Gastroesophageal sphincter (tissue), 4 donors: ENCODE measurements around the gene SLC30A2. TPM values are rescaled to one million over a fixed set of nuclear protein-coding genes. Genes with fewer than 3 reads are reported as not detected.

Source experiments
- ATAC-seq: fragments of 150-250 bp; one replicate; pipeline ENCODE4 v1.9.1; 2016; ENCODE audit warnings: mild to moderate bottlenecking, moderate library complexity
- H3K27ac ChIP-seq, 4 donors: fragments of 200-600 bp; sonication (generic) in 3 of 4; 1 replicate in 3 of 4; 2 replicates in 1 of 4; pipeline ENCODE4 v1.5.1; 2016 to 2019
- H3K27me3 ChIP-seq: fragments of 200-600 bp; sonication (generic); one replicate; pipeline ENCODE4 v1.5.1; 2019
- H3K36me3 ChIP-seq, 2 donors: fragments of 200-600 bp; sonication (generic); one replicate each; pipeline ENCODE4 v1.5.1; 2019; ENCODE audit warnings: control low read depth in 1 of 2
- H3K4me1 ChIP-seq, 3 donors: fragments of 200-600 bp; sonication (generic); 1 replicate in 2 of 3; 2 replicates in 1 of 3; pipeline ENCODE4 v1.5.1; 2016 to 2019; ENCODE audit warnings: control low read depth in 2 of 3
- H3K4me3 ChIP-seq, 2 donors: fragments of 200-600 bp; sonication (generic); one replicate each; pipeline ENCODE4 v1.5.1; 2019; ENCODE audit warnings: mild to moderate bottlenecking in 1 of 2, moderate library complexity in 1 of 2
- H3K9me3 ChIP-seq, 3 donors: fragments of 200-600 bp; sonication (generic); one replicate each; pipeline ENCODE4 v1.5.1; 2017 to 2019; ENCODE audit warnings: control low read depth in 2 of 3
- CTCF ChIP-seq, 4 experiments: fragments of 200-600 bp in 2 of 4; fragments of 450-650 bp in 2 of 4; sonication (generic) in 1 of 4; IDR thresholded peaks; one replicate each; pipeline ENCODE4 v1.5.1; 2017 to 2019; ENCODE audit warnings: antibody characterized with exemption in 4 of 4, mild to moderate bottlenecking in 2 of 4, moderate library complexity in 2 of 4
- EP300 ChIP-seq: sonication (generic); formaldehyde crosslinking; IDR thresholded peaks from one replicate; pipeline ENCODE4 v1.6.1; 2017; ENCODE audit warnings: antibody characterized with exemption, mild to moderate bottlenecking
- POLR2A ChIP-seq, 2 donors: fragments of 450-650 bp; IDR thresholded peaks; one replicate each; pipeline ENCODE4 v1.6.1; 2017; ENCODE audit warnings: antibody characterized with exemption in 2 of 2, mild to moderate bottlenecking in 2 of 2, moderate library complexity in 1 of 2
- POLR2AphosphoS5 ChIP-seq: sonication (generic); formaldehyde crosslinking; IDR thresholded peaks from one replicate; pipeline ENCODE4 v1.6.1; 2017; ENCODE audit warnings: antibody characterized with exemption
- WGBS, 2 donors: methylation state at CpG; one replicate each; pipeline ENCODE4 v1.1.5; 2018; ENCODE audit warnings: low coverage in 1 of 2; 5-methylcytosine and 5-hydroxymethylcytosine counted together
- total RNA-seq, 4 donors: library from RNA; depleted of rRNA; stranded (reverse); fragments of >200 nt; gene quantifications; one replicate each; pipeline ENCODE4 v1.1.0, GENCODE V29; 2016

SLC30A2 gene
- total RNA-seq, 4 donors from 2014 or later = not detected

DNA sequence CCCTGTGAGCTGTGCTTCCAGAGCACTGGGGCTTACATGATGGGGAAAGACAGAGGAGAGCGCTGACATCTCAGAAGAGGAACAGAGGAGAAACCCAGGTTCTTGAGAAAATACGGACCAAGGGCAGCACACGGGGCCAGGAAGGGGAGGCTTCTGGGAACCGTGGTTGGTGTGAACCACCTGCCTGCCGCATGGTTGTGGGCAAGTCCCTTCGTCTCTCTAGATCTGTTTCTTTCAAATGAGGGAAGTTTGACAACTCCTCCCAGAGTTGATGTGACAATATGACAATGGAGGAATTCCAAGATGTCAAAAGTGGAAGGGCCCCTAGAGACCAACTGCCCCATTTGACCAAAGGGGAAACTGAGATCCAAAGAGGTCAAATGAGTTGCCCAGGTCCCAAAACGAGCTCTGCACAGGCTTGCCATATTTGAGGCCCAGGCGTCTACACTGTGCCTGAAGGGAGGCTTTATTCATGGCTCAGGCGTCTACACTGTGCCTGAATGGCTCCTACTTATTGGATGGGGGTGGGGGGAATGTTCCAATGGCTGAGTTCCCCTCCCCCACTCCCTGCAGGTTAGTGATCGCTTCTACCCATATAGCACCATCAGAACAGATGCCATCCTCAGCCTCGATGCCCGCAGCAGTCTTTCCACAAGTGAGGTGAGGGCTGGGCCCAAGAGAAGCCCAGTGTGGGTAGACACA is 13.1 kb downstream of the SLC30A2 start:
- no peak for TF ChIP-seq CTCF (IDR thresholded peaks at IDR 0.05)
- TF ChIP-seq EP300 = no peak
- no peak for TF ChIP-seq POLR2AphosphoS5
- TF ChIP-seq POLR2A (IDR thresholded peaks at IDR 0.05) = no peak
- Histone ChIP-seq H3K4me3 (no peak overlapping the region), H3K36me3 (no peaks in the 10 kb centered on the region), H3K27me3 (peaks cover 13% of the 10 kb centered on the region), H3K9me3 (no peaks in the 10 kb centered on the region), H3K4me1 (peaks cover 0 to 17% (median 4%) of the 10 kb centered on the region in 3 donors), H3K27ac (no peak overlapping the region)
- 76 to 93% methylated on average over 5 to 9 of the region's 12 CpGs for WGBS, 2 donors
- ATAC-seq = no peak

DNA sequence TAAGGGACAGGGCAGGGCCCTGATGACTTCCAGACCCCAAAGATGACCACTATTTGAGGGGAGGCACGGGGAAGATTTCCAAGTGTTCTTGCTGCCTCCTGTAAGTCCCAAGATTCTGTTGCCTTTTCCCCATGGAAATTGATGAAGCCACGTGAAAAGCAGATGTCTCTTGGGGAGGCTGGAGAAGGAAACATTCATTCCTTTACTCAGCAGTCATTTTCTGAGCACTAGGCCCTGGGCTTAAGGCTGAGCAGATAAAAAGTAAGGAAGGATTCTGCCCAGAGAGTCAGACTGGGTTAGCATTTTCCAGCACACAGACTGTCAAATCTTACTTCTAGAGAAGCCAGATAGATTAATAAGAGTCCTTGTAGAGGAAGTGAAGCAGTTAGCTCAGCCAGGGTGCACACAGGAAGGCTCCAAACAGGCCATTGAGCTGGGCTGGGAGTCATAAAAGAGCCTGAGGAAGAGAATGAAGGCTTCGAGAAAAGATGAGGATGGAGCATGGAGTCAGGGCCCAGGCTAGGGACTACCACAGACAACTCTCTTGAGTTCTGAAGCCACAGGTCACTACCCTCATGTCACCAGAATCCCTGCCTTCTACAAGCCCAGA is 14.2 kb downstream of the SLC30A2 start:
- WGBS, 2 donors = 52% methylated on average over 2 of the region's 3 CpGs; no CpG with 5 or more reads in 1 of the 2 donors
- no peaks in the 10 kb centered on the region for H3K36me3 ChIP-seq
- H3K9me3 ChIP-seq = no peaks in the 10 kb centered on the region
- peaks cover 0 to 17% (median 4%) of the 10 kb centered on the region in 3 donors for H3K4me1 ChIP-seq
- ATAC-seq = no peak
- TF ChIP-seq EP300 = no peak
- no peak for TF ChIP-seq POLR2A (IDR thresholded peaks at IDR 0.05)
- no peak for TF ChIP-seq CTCF (IDR thresholded peaks at IDR 0.05)
- TF ChIP-seq POLR2AphosphoS5 = no peak
- H3K27ac ChIP-seq = no peak overlapping the region
- H3K4me3 ChIP-seq = no peak overlapping the region
- peaks cover 13% of the 10 kb centered on the region for H3K27me3 ChIP-seq

DNA sequence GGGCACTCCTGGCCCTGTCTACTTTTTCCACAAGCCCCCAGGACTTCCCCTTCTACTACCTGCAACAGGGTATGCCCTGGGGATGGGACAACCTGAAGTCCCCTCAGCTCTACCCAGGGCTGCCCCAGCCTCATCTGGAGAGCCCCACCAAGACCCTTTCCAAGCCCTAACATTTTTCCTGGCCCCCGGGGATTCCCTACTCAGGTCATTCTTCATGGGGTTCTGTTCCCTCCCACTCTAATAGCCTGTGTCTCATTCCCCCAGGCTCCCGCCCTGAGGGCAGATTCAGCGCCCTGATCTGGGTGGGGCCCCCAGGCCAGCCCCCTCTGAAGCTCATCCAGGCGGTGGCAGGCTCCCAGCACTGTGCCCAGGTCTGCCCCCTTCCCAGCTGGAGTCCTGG is 14.7 kb downstream of the SLC30A2 start:
- Histone ChIP-seq H3K4me3 (no peak overlapping the region), H3K4me1 (peaks cover 0 to 12% (median 4%) of the 10 kb centered on the region in 3 donors), H3K27me3 (peaks cover 13% of the 10 kb centered on the region), H3K36me3 (no peaks in the 10 kb centered on the region), H3K27ac (no peak overlapping the region), H3K9me3 (no peaks in the 10 kb centered on the region)
- TF ChIP-seq POLR2A (IDR thresholded peaks at IDR 0.05) (no peak), EP300 (no peak), CTCF (IDR thresholded peaks at IDR 0.05) (no peak), POLR2AphosphoS5 (no peak)
- no CpG with 5 or more reads among the region's 4 CpGs for WGBS, 2 donors
- ATAC-seq = no peak

DNA sequence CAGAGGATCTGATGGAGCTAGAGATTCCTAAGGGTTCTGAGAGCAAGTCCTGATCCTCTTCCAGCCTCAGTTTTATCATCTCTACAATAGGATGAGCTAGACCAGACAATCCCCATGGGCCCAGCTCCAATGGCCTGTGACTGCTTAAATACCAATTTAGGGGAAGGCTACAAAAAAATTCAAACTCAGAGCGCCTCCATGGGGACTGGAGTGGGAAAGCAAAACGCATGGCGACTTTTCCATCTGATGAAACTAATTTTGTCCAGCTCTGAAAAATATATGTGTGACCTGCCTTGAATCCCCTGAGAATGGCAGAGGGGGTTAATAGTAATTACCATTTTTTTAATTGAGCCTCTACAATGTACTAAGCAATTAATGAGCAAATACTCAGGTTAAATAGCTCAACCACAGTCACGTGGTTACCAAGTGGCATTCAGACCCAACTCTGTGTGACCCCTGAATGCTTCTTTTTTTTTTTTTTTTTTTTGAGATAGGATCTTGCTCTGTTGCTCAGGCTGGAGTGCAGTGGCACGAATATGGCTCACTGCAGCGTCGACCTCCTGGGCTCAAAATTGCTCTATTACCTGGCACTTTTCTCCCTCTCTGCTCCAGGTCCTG is 15.9 kb downstream of the SLC30A2 start:
- 81 to 84% methylated on average over 7 of the region's 7 CpGs for WGBS, 2 donors
- Histone ChIP-seq H3K36me3 (no peaks in the 10 kb centered on the region), H3K4me1 (peaks cover 0 to 6% (median 4%) of the 10 kb centered on the region in 3 donors)

More for the DNA sequence above, 15.9 kb downstream of the SLC30A2 start:
- no peak for ATAC-seq
- H3K27ac ChIP-seq = no peak overlapping the region
- H3K4me3 ChIP-seq = no peak overlapping the region
- TF ChIP-seq EP300 = no peak
- TF ChIP-seq CTCF (IDR thresholded peaks at IDR 0.05) = no peak
- no peak for TF ChIP-seq POLR2AphosphoS5
- peaks cover 13% of the 10 kb centered on the region for H3K27me3 ChIP-seq
- H3K9me3 ChIP-seq = no peaks in the 10 kb centered on the region
